HFF-Myc (cell line): ENCODE data around the gene PKIG.

Source experiments
- DNase-seq: peaks from one replicate; pipeline ENCODE4 v3.0.0-alpha.2; 2011; ENCODE audit warnings: low read depth; ENCODE audit errors: extremely low read depth
- H3K4me3 ChIP-seq: replicated peaks from 2 replicates; pipeline ENCODE4 v1.5.1; 2011; ENCODE audit warnings: low read depth, mild to moderate bottlenecking, control low read depth, low read length
- CTCF ChIP-seq: IDR thresholded peaks from 2 replicates; pipeline ENCODE4 v1.5.1; 2012; ENCODE audit warnings: mild to moderate bottlenecking, low read depth, low read length, control low read depth; ENCODE audit errors: missing control alignments

Gene PKIG

GRCh38 chr20:44594730-44595129 lies 12.4 kb downstream of the PKIG start:
- H3K4me3 ChIP-seq = no peak overlapping the region
- no peak for TF ChIP-seq CTCF
- peak; percentile 61 for DNase-seq

GRCh38 chr20:44596010-44596409 lies 13.6 kb downstream of the PKIG start:
- no peak for TF ChIP-seq CTCF
- H3K4me3 ChIP-seq = no peak overlapping the region
- no peak for DNase-seq

GRCh38 chr20:44596876-44597275 lies 14.5 kb downstream of the PKIG start:
- H3K4me3 ChIP-seq = no peak overlapping the region
- no peak for DNase-seq
- TF ChIP-seq CTCF = no peak

GRCh38 chr20:44597516-44597915 lies 15.1 kb downstream of the PKIG start:
- TF ChIP-seq CTCF = no peak
- no peak overlapping the region for H3K4me3 ChIP-seq
- no peak for DNase-seq

GRCh38 chr20:44597930-44598329 lies 15.6 kb downstream of the PKIG start:
- TF ChIP-seq CTCF = no peak
- DNase-seq = no peak
- no peak overlapping the region for H3K4me3 ChIP-seq

GRCh38 chr20:44598423-44599305 lies 16.3 kb downstream of the PKIG start:
- H3K4me3 ChIP-seq = no peak overlapping the region
- no peak for TF ChIP-seq CTCF
- no peak for DNase-seq
